Inflammatory macrophage (primary cell): Measurements from ENCODE around the gene TRIL.

Source experiments
- DNase-seq, 2 donors: peaks; one replicate each; pipeline ENCODE4 v3.0.0-alpha.2; 2020 to 2022
- total RNA-seq, 18 experiments: gene quantifications; one replicate each; lab custom pipeline; 2026; ENCODE audit warnings: mixed read lengths in 6 of 18, inconsistent platforms in 2 of 18; lab: John Stamatoyannopoulos, UW

TRIL gene
- total RNA-seq, result 0 to 0.62 (median 0.10) reads per million in 18 experiments

- peak in 1 of 2 donors; percentile 20 for DNase-seq
These were observed at the start of gene TRIL for GRCh38 chr7:28958235-28958979. Gene TRIL, minus strand, starts transcription at chr7:28958330. Its CDS starts 284 bp downstream, at chr7:28958046.

GRCh38 chr7:29007127-29007526, 49.0 kb upstream of the TRIL start:
- DNase-seq, result no peak

- DNase-seq, result no peak
These were observed 47.7 kb upstream of the TRIL start for GRCh38 chr7:29005829-29006228.

- DNase-seq, result no peak
These were observed 47.3 kb upstream of the TRIL start for GRCh38 chr7:29005406-29005805.

- no peak for DNase-seq
These were observed 45.6 kb upstream of the TRIL start for GRCh38 chr7:29003703-29004102.

- no peak for DNase-seq
These were observed 42.6 kb upstream of the TRIL start for GRCh38 chr7:29000717-29001076.

- DNase-seq, result no peak
These were observed 42.0 kb upstream of the TRIL start for GRCh38 chr7:28999895-29000716.

GRCh38 chr7:28999427-28999826, 41.3 kb upstream of the TRIL start:
- no peak for DNase-seq

- DNase-seq, result no peak
These were observed 40.0 kb upstream of the TRIL start for GRCh38 chr7:28998105-28998504.

- no peak for DNase-seq
These were observed 38.7 kb upstream of the TRIL start for GRCh38 chr7:28996836-28997235.

GRCh38 chr7:28993371-28993770, 35.2 kb upstream of the TRIL start:
- no peak for DNase-seq

GRCh38 chr7:28992798-28993197, 34.7 kb upstream of the TRIL start:
- no peak for DNase-seq

- DNase-seq, result no peak
These were observed 32.2 kb upstream of the TRIL start for GRCh38 chr7:28990200-28990960.

GRCh38 chr7:28989211-28989980, 31.3 kb upstream of the TRIL start:
- DNase-seq, result no peak

- DNase-seq, result no peak
These were observed 30.7 kb upstream of the TRIL start for GRCh38 chr7:28988810-28989209.

- no peak for DNase-seq
These were observed 30.0 kb upstream of the TRIL start for GRCh38 chr7:28988091-28988490.

- peak; percentile 65 to 79 for DNase-seq
These were observed 28.6 kb upstream of the TRIL start for GRCh38 chr7:28986765-28987110.

- DNase-seq, result no peak
These were observed 28.1 kb upstream of the TRIL start for GRCh38 chr7:28986028-28986764.

GRCh38 chr7:28984631-28985030, 26.5 kb upstream of the TRIL start:
- peak; percentile 77 to 79 for DNase-seq

GRCh38 chr7:28984217-28984616, 26.1 kb upstream of the TRIL start:
- DNase-seq, result no peak

- no peak for DNase-seq
These were observed 25.5 kb upstream of the TRIL start for GRCh38 chr7:28983396-28984190.
